GM12864 (cell line): ENCODE data around the gene PSMD1.
A peak's percentile ranks its signal among the peaks of the same experiment; 100 is the strongest.

Experiments
- DNase-seq: peaks from one replicate; pipeline ENCODE4 v3.0.0-alpha.2; 2011; ENCODE audit warnings: low read depth
- H3K4me3 ChIP-seq: 2 replicates; pipeline ENCODE4 v1.5.1; 2011; ENCODE audit warnings: mild to moderate bottlenecking, low read depth, low read length, control low read depth
- CTCF ChIP-seq: IDR thresholded peaks from 2 replicates; pipeline ENCODE4 v1.5.1; 2011; ENCODE audit warnings: low read depth, mild to moderate bottlenecking, moderate library complexity, low read length, control low read depth, inconsistent platforms; ENCODE audit errors: missing control alignments

Gene PSMD1

GRCh38 chr2:231100990-231101389, 44.3 kb downstream of the PSMD1 start:
- H3K4me3 ChIP-seq, result no peak overlapping the region
- TF ChIP-seq CTCF, result no peak
- DNase-seq, result no peak

- TF ChIP-seq CTCF, result no peak
- no peak for DNase-seq
- no peak overlapping the region for H3K4me3 ChIP-seq
These were observed 46.1 kb downstream of the PSMD1 start for GRCh38 chr2:231102772-231103171.

GRCh38 chr2:231104115-231104713, 47.5 kb downstream of the PSMD1 start:
- TF ChIP-seq CTCF, result peak; percentile 76
- H3K4me3 ChIP-seq, result no peak overlapping the region
- DNase-seq, result peak; percentile 44

- no peak overlapping the region for H3K4me3 ChIP-seq
- DNase-seq, result no peak
- TF ChIP-seq CTCF, result no peak
These were observed 53.9 kb downstream of the PSMD1 start for GRCh38 chr2:231110551-231110950.

GRCh38 chr2:231111987-231112386, 55.3 kb downstream of the PSMD1 start:
- DNase-seq, result no peak
- no peak overlapping the region for H3K4me3 ChIP-seq
- TF ChIP-seq CTCF, result no peak

GRCh38 chr2:231113489-231113888, 56.8 kb downstream of the PSMD1 start:
- no peak overlapping the region for H3K4me3 ChIP-seq
- DNase-seq, result no peak
- TF ChIP-seq CTCF, result no peak

- H3K4me3 ChIP-seq, result no peak overlapping the region
- TF ChIP-seq CTCF, result no peak
- DNase-seq, result no peak
These were observed 59.0 kb downstream of the PSMD1 start for GRCh38 chr2:231115651-231116050.
